CD4-positive, CD25-positive, alpha-beta regulatory T cell (primary cell): ENCODE measurements around the gene PARD3. TPM values are rescaled to one million over a fixed set of nuclear protein-coding genes. Genes with fewer than 3 reads are reported as not detected.

Experiments used
- ATAC-seq, 2 donors: fragments of 150-1000 bp; cut with Tn5 transposase; one replicate each; pipeline ENCODE4 v1.10.0; 2021; ENCODE audit warnings: low read depth in 2 of 2, moderate number of reproducible peaks in 2 of 2, moderate library complexity in 1 of 2
- DNase-seq, 3 donors: peaks; one replicate each; pipeline versions ENCODE4 v3.0.0 to v3.0.0-alpha.2; 2012 to 2022; ENCODE audit warnings: mixed read lengths in 1 of 3
- H3K27ac ChIP-seq: one replicate; pipeline ENCODE4 v1.7.0; 2013; ENCODE audit warnings: mild to moderate bottlenecking, low read length; ENCODE audit not compliant: insufficient read depth, poor library complexity, severe bottlenecking
- H3K27me3 ChIP-seq: one replicate; pipeline ENCODE4 v1.7.0; 2013; ENCODE audit warnings: low read length; ENCODE audit not compliant: control insufficient read depth, insufficient read depth
- H3K36me3 ChIP-seq: one replicate; pipeline ENCODE4 v1.7.0; 2013; ENCODE audit warnings: mild to moderate bottlenecking, low read length, moderate library complexity; ENCODE audit not compliant: control insufficient read depth, insufficient read depth
- H3K4me1 ChIP-seq: 2 replicates; pipeline ENCODE4 v1.7.0; 2013; ENCODE audit warnings: mild to moderate bottlenecking, low read length; ENCODE audit not compliant: insufficient read depth, control insufficient read depth, poor library complexity, severe bottlenecking
- H3K4me3 ChIP-seq: one replicate; pipeline ENCODE4 v1.7.0; 2013; ENCODE audit warnings: low read depth, mild to moderate bottlenecking, low read length, moderate library complexity
- H3K9me3 ChIP-seq, 2 experiments: 1 replicate in 1 of 2; 2 replicates in 1 of 2; pipeline ENCODE4 v1.7.0; 2013; ENCODE audit warnings: low read length in 2 of 2, mild to moderate bottlenecking in 1 of 2, moderate library complexity in 1 of 2; ENCODE audit not compliant: control insufficient read depth in 2 of 2
- H3K27ac Mint-ChIP-seq, 3 donors: one replicate each; pipeline ENCODE4 v1.8.0; 2020 to 2022; ENCODE audit warnings: mild to moderate bottlenecking in 3 of 3, mixed read lengths in 3 of 3, moderate library complexity in 2 of 3
- H3K27me3 Mint-ChIP-seq: one replicate; pipeline ENCODE4 v1.8.0; 2022; ENCODE audit warnings: mild to moderate bottlenecking, mixed read lengths
- H3K36me3 Mint-ChIP-seq: one replicate; pipeline ENCODE4 v1.8.0; 2020; ENCODE audit warnings: mixed read lengths
- H3K4me1 Mint-ChIP-seq, 4 donors: one replicate each; pipeline ENCODE4 v1.8.0; 2020 to 2022; ENCODE audit warnings: mixed read lengths in 4 of 4, mild to moderate bottlenecking in 1 of 4
- H3K4me3 Mint-ChIP-seq, 4 donors: one replicate each; pipeline ENCODE4 v1.8.0; 2020 to 2022; ENCODE audit warnings: mild to moderate bottlenecking in 4 of 4, mixed read lengths in 4 of 4, moderate library complexity in 3 of 4
- H3K9me3 Mint-ChIP-seq, 7 donors: one replicate each; pipeline ENCODE4 v1.8.0; 2020 to 2022; ENCODE audit warnings: mixed read lengths in 7 of 7, mild to moderate bottlenecking in 3 of 7, moderate library complexity in 2 of 7
- polyA plus RNA-seq, 4 donors: library from polyadenylated mRNA; unstranded; fragments of 300-500 nt; fragmentation: Illumina TruSeq; gene quantifications; one replicate each; pipeline ENCODE4 v1.2.3, GENCODE V29; 2021
- total RNA-seq: library from RNA; stranded (reverse); gene quantifications from one replicate; pipeline ENCODE4 v1.2.3, GENCODE V29; 2022

The PARD3 gene
- total and polyA plus RNA-seq, 5 donors from 2014 or later = 0.08 to 0.79 TPM; not detected in 3

- no peak overlapping the region for H3K27ac Mint-ChIP-seq
- no peaks in the 10 kb centered on the region for H3K4me1 ChIP-seq
- H3K36me3 Mint-ChIP-seq = no peaks in the 10 kb centered on the region
- no peaks in the 10 kb centered on the region for H3K36me3 ChIP-seq
- no peaks in the 10 kb centered on the region for H3K27me3 Mint-ChIP-seq
- no peaks in the 10 kb centered on the region for H3K9me3 ChIP-seq
- H3K4me3 Mint-ChIP-seq = no peak overlapping the region
- no peak for ATAC-seq
- no peaks in the 10 kb centered on the region for H3K27me3 ChIP-seq
- no peaks in the 10 kb centered on the region for H3K9me3 Mint-ChIP-seq
- no peaks in the 10 kb centered on the region for H3K4me1 Mint-ChIP-seq
- no peak overlapping the region for H3K4me3 ChIP-seq
- DNase-seq = no peak
- H3K27ac ChIP-seq = no peak overlapping the region
Observed at GRCh38 chr10:34241226-34242000, 573.7 kb downstream of the PARD3 start.

GRCh38 chr10:34240039-34240438 lies 575.1 kb downstream of the PARD3 start:
- Histone ChIP-seq H3K27ac (no peak overlapping the region), H3K27me3 (no peaks in the 10 kb centered on the region), H3K9me3 (no peaks in the 10 kb centered on the region), H3K4me1 (no peaks in the 10 kb centered on the region), H3K4me3 (no peak overlapping the region), H3K36me3 (no peaks in the 10 kb centered on the region)
- no peak for ATAC-seq
- DNase-seq = no peak
- no peaks in the 10 kb centered on the region for H3K9me3 Mint-ChIP-seq
- no peaks in the 10 kb centered on the region for H3K36me3 Mint-ChIP-seq
- no peak overlapping the region for H3K4me3 Mint-ChIP-seq
- H3K27me3 Mint-ChIP-seq = no peaks in the 10 kb centered on the region
- H3K4me1 Mint-ChIP-seq = no peaks in the 10 kb centered on the region
- no peak overlapping the region for H3K27ac Mint-ChIP-seq

GRCh38 chr10:34237898-34238455 lies 577.1 kb downstream of the PARD3 start:
- Mint-ChIP-seq H3K9me3 (peaks cover 0 to 2% (median 0%) of the 10 kb centered on the region in 7 donors), H3K27me3 (no peaks in the 10 kb centered on the region), H3K36me3 (no peaks in the 10 kb centered on the region), H3K27ac (no peak overlapping the region), H3K4me3 (no peak overlapping the region), H3K4me1 (no peaks in the 10 kb centered on the region)
- Histone ChIP-seq H3K4me3 (no peak overlapping the region), H3K27me3 (no peaks in the 10 kb centered on the region), H3K9me3 (no peaks in the 10 kb centered on the region), H3K36me3 (no peaks in the 10 kb centered on the region), H3K27ac (no peak overlapping the region), H3K4me1 (no peaks in the 10 kb centered on the region)
- ATAC-seq (no peak), DNase-seq (no peak)

GRCh38 chr10:34236931-34237330 lies 578.2 kb downstream of the PARD3 start:
- H3K27ac ChIP-seq = no peak overlapping the region
- H3K4me3 ChIP-seq = no peak overlapping the region
- H3K36me3 ChIP-seq = no peaks in the 10 kb centered on the region
- H3K4me1 ChIP-seq = no peaks in the 10 kb centered on the region
- no peaks in the 10 kb centered on the region for H3K36me3 Mint-ChIP-seq
- no peaks in the 10 kb centered on the region for H3K9me3 ChIP-seq
- no peak for DNase-seq
- no peak overlapping the region for H3K27ac Mint-ChIP-seq
- no peak for ATAC-seq
- H3K27me3 Mint-ChIP-seq = no peaks in the 10 kb centered on the region
- no peaks in the 10 kb centered on the region for H3K27me3 ChIP-seq
- H3K4me3 Mint-ChIP-seq = no peak overlapping the region
- H3K9me3 Mint-ChIP-seq = peaks cover 0 to 2% (median 0%) of the 10 kb centered on the region in 7 donors
- H3K4me1 Mint-ChIP-seq = no peaks in the 10 kb centered on the region

- no peaks in the 10 kb centered on the region for H3K4me1 Mint-ChIP-seq
- no peaks in the 10 kb centered on the region for H3K36me3 Mint-ChIP-seq
- DNase-seq (no peak), ATAC-seq (no peak)
- no peak overlapping the region for H3K4me3 Mint-ChIP-seq
- H3K27me3 ChIP-seq = no peaks in the 10 kb centered on the region
- H3K4me3 ChIP-seq = no peak overlapping the region
- H3K27ac Mint-ChIP-seq = no peak overlapping the region
- no peaks in the 10 kb centered on the region for H3K9me3 ChIP-seq
- H3K36me3 ChIP-seq = no peaks in the 10 kb centered on the region
- no peaks in the 10 kb centered on the region for H3K4me1 ChIP-seq
- H3K27ac ChIP-seq = no peak overlapping the region
- no peaks in the 10 kb centered on the region for H3K27me3 Mint-ChIP-seq
- peaks cover 0 to 2% (median 0%) of the 10 kb centered on the region in 7 donors for H3K9me3 Mint-ChIP-seq
Observed at GRCh38 chr10:34235164-34235832, 579.8 kb downstream of the PARD3 start.

- no peak overlapping the region for H3K4me3 Mint-ChIP-seq
- H3K27me3 ChIP-seq = no peaks in the 10 kb centered on the region
- H3K4me3 ChIP-seq = no peak overlapping the region
- peaks cover 0 to 2% (median 0%) of the 10 kb centered on the region in 7 donors for H3K9me3 Mint-ChIP-seq
- no peaks in the 10 kb centered on the region for H3K36me3 ChIP-seq
- no peaks in the 10 kb centered on the region for H3K9me3 ChIP-seq
- no peak overlapping the region for H3K27ac ChIP-seq
- no peaks in the 10 kb centered on the region for H3K4me1 ChIP-seq
- H3K27me3 Mint-ChIP-seq = no peaks in the 10 kb centered on the region
- DNase-seq (no peak), ATAC-seq (no peak)
- no peaks in the 10 kb centered on the region for H3K36me3 Mint-ChIP-seq
- H3K27ac Mint-ChIP-seq = no peak overlapping the region
- no peaks in the 10 kb centered on the region for H3K4me1 Mint-ChIP-seq
Observed at GRCh38 chr10:34232481-34232880, 582.6 kb downstream of the PARD3 start.

GRCh38 chr10:34231441-34232180 lies 583.5 kb downstream of the PARD3 start:
- no peaks in the 10 kb centered on the region for H3K4me1 ChIP-seq
- DNase-seq (no peak), ATAC-seq (no peak)
- no peaks in the 10 kb centered on the region for H3K27me3 ChIP-seq
- Mint-ChIP-seq H3K4me3 (no peak overlapping the region), H3K4me1 (no peaks in the 10 kb centered on the region), H3K36me3 (no peaks in the 10 kb centered on the region), H3K27ac (no peak overlapping the region), H3K27me3 (no peaks in the 10 kb centered on the region), H3K9me3 (peaks cover 0 to 5% (median 0%) of the 10 kb centered on the region in 7 donors)
- H3K9me3 ChIP-seq = no peaks in the 10 kb centered on the region
- no peak overlapping the region for H3K27ac ChIP-seq
- no peaks in the 10 kb centered on the region for H3K36me3 ChIP-seq
- H3K4me3 ChIP-seq = no peak overlapping the region
